Activated B cell treated with CpG ODN at 0.5 μM for 24 hours (primary cell): ENCODE results near the gene BUB3. TPM values are rescaled to one million over a fixed set of nuclear protein-coding genes. Genes with fewer than 3 reads are reported as not detected.
"Not testable (repeated sequence)": the region's sequence is repeated elsewhere in the genome, so short reads cannot be mapped to it uniquely, and the experiment has no call there.

Experiments
- ATAC-seq: fragments of 200-7000 bp; cut with Tn5 transposase; one replicate; pipeline ENCODE4 v1.10.0; 2021; ENCODE audit warnings: low read depth, mild to moderate bottlenecking, moderate library complexity
- CTCF ChIA-PET: fragments of 350-600 bp; sonication (Branson Sonifier 250); formaldehyde crosslinking; loops from one replicate; lab custom pipeline; 2021; ENCODE audit warnings: antibody characterized with exemption; lab: Charles Lee
- POLR2A ChIA-PET: fragments of 350-600 bp; sonication (Branson Sonifier 250); formaldehyde crosslinking; loops from one replicate; lab custom pipeline; 2021; ENCODE audit warnings: antibody characterized with exemption; lab: Charles Lee
- DNase-seq: peaks from one replicate; pipeline ENCODE4 v3.0.0; 2022
- H3K27ac Mint-ChIP-seq: one replicate; pipeline ENCODE4 v1.8.0; 2020; ENCODE audit warnings: mixed read lengths
- H3K27me3 Mint-ChIP-seq: one replicate; pipeline ENCODE4 v1.8.0; 2021; ENCODE audit warnings: mixed read lengths
- H3K36me3 Mint-ChIP-seq: one replicate; pipeline ENCODE4 v1.8.0; 2021; ENCODE audit warnings: low read depth, mixed read lengths
- H3K4me1 Mint-ChIP-seq: one replicate; pipeline ENCODE4 v1.8.0; 2021; ENCODE audit warnings: mixed read lengths
- H3K4me3 Mint-ChIP-seq: one replicate; pipeline ENCODE4 v1.8.0; 2020; ENCODE audit warnings: mild to moderate bottlenecking, mixed read lengths
- H3K9me3 Mint-ChIP-seq: one replicate; pipeline ENCODE4 v1.8.0; 2020; ENCODE audit warnings: mixed read lengths
- intact Hi-C: fragments of 100-400 bp; cut with micrococcal nuclease; formaldehyde crosslinking; loops from one replicate; pipeline ENCODE4 v1.15.1; 2024
- total RNA-seq: library from RNA; stranded (reverse); gene quantifications from 2 replicates; pipeline ENCODE4 v1.2.3, GENCODE V29; 2022
- TF ChIP-seq, protein P1 (sequence below): fragments of 200-600 bp; IDR thresholded peaks from one replicate; pipeline ENCODE4 v1.8.0; 2022; ENCODE audit warnings: antibody characterized with exemption, mild to moderate bottlenecking

Gene BUB3
- total RNA-seq, 1 donor from 2014 or later = 141 TPM

GRCh38 chr10:123164319-123164718 is 10.1 kb downstream of the BUB3 start:
- peaks cover 83% of the 10 kb centered on the region for H3K36me3 Mint-ChIP-seq
- intact Hi-C loops = no loop called here

DNA sequence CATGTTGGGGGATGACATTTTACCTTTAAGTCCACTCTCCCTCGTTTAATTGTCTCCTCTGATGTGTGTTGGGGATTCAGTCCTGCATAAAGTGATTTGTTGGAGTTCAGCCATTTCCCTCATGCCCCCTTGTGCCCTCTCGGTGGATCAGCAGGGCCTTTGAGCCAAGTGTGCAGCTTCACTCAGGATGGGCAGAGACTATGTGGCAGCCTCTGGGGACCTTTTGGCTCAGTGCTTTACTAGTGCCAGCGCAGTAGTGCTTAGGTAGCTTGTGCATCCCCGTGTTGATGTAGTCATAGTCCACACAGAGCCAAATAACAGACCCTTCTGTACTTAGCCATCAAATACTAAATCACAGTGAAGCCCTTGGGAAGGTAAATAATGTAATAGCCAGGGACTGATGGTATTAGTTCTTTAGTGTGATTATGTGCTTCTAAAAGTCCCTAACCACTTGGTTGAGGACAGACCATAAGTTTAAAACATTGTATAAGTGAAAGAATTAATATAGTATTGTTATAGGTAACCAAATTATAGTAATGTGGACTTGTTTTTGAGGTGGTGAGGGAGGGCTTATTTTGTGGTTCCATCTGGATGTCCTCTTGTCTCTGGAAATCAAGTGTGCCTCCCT is 11.4 kb downstream of the BUB3 start:
- TF ChIP-seq, protein P1, sequence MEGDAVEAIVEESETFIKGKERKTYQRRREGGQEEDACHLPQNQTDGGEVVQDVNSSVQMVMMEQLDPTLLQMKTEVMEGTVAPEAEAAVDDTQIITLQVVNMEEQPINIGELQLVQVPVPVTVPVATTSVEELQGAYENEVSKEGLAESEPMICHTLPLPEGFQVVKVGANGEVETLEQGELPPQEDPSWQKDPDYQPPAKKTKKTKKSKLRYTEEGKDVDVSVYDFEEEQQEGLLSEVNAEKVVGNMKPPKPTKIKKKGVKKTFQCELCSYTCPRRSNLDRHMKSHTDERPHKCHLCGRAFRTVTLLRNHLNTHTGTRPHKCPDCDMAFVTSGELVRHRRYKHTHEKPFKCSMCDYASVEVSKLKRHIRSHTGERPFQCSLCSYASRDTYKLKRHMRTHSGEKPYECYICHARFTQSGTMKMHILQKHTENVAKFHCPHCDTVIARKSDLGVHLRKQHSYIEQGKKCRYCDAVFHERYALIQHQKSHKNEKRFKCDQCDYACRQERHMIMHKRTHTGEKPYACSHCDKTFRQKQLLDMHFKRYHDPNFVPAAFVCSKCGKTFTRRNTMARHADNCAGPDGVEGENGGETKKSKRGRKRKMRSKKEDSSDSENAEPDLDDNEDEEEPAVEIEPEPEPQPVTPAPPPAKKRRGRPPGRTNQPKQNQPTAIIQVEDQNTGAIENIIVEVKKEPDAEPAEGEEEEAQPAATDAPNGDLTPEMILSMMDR = no peak
- Mint-ChIP-seq H3K36me3 (peaks cover 77% of the 10 kb centered on the region), H3K4me1 (peaks cover 5% of the 10 kb centered on the region), H3K27ac (no peak overlapping the region), H3K9me3 (no peaks in the 10 kb centered on the region), H3K27me3 (no peaks in the 10 kb centered on the region), H3K4me3 (no peak overlapping the region)
- intact Hi-C loops = no loop called here
- ATAC-seq = no peak
- POLR2A ChIA-PET = no interaction called here
- CTCF ChIA-PET = no interaction called here
- DNase-seq = no peak

More at GRCh38 chr10:123164319-123164718, 10.1 kb downstream of the BUB3 start:
- Mint-ChIP-seq H3K4me3 (no peak overlapping the region), H3K27ac (no peak overlapping the region), H3K9me3 (no peaks in the 10 kb centered on the region), H3K4me1 (peaks cover 11% of the 10 kb centered on the region), H3K27me3 (no peaks in the 10 kb centered on the region)
- DNase-seq = no peak
- TF ChIP-seq, protein P1 = no peak
- POLR2A ChIA-PET = no interaction called here
- CTCF ChIA-PET = no interaction called here
- no peak for ATAC-seq

DNA sequence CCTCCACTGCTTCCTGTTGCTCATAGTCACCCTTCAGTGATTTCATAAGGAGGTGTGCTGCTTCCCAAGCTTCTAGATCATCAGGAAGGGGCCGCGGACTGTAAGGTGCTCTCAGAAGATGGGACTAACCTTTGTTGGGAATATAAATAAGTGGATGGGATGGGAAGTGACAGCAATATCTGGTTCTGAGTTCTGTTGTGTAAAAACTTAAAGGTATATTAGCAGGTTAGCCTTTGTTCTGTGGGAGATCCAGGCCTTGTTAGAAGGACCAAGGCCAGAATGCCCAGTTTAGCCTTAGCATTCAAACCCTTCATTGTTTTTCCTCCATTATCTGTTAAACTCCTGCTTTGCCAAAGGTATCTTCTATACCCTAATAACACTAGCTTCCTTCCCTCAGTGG is 12.4 kb downstream of the BUB3 start:
- Mint-ChIP-seq H3K4me3 (no peak overlapping the region), H3K9me3 (no peaks in the 10 kb centered on the region), H3K4me1 (no peaks in the 10 kb centered on the region), H3K27me3 (no peaks in the 10 kb centered on the region), H3K27ac (no peak overlapping the region), H3K36me3 (peaks cover 77% of the 10 kb centered on the region)
- TF ChIP-seq, protein P1 = no peak
- intact Hi-C loops = no loop called here
- ChIA-PET POLR2A (no interaction called here), CTCF (no interaction called here)
- DNase-seq (no peak), ATAC-seq (no peak)

DNA sequence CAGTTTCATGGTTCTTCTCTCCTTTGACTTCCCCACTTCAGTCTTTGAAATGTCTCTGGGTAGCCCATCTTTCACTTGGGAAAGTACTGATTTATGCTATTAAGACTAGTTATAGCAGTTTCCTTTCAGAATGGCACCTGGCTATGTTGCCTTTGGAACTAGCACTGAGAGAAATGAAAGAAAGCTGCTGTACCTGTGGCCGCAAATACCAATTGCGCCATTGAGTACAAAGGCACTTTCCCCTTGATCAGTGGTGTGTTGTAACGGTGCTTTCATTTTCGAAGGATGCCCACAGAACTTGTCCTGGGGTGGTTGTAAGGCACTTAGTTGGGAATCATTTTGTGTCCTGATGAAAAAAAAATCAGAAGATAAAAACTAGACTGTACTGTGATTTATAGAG is 16.8 kb downstream of the BUB3 start:
- Mint-ChIP-seq H3K27me3 (no peaks in the 10 kb centered on the region), H3K27ac (no peak overlapping the region), H3K36me3 (peaks cover 66% of the 10 kb centered on the region), H3K4me3 (no peak overlapping the region), H3K9me3 (no peaks in the 10 kb centered on the region), H3K4me1 (no peaks in the 10 kb centered on the region)
- DNase-seq (no peak), ATAC-seq (no peak)
- POLR2A ChIA-PET = no interaction called here
- TF ChIP-seq, protein P1 = no peak
- intact Hi-C loops = no loop called here
- CTCF ChIA-PET = no interaction called here

DNA sequence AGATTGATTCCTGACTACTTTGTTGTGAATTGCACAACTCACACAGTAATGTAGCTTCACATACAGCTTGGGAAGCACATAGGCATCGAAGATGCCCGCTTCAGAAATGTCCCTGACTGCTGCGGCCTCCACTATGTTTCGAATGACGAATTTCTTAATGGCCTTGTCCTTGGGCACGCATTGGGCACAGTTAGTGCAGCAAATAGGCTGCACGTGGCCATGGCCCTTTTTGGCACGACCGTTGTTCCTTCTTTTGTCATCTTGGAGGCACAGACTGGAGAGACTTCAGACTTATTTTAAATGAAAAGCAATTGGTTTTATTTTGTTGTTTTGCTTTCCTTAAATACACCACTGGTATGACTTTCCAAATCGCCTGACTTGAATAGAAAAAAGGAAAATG is 17.4 kb downstream of the BUB3 start:
- H3K36me3 Mint-ChIP-seq = peaks cover 68% of the 10 kb centered on the region
- intact Hi-C loops, POLR2A ChIA-PET, ATAC-seq, H3K4me3 Mint-ChIP-seq, DNase-seq, H3K9me3 Mint-ChIP-seq, H3K4me1 Mint-ChIP-seq, CTCF ChIA-PET, H3K27me3 Mint-ChIP-seq, H3K27ac Mint-ChIP-seq: not testable (repeated sequence)
